H1 (cell line): ENCODE results near the gene STX2. TPM values are rescaled to one million over a fixed set of nuclear protein-coding genes. Genes with fewer than 3 reads are reported as not detected.

ENCODE experiments used
- CTCF ChIA-PET: fragments of 300-600 bp; sonication (Branson Sonifier 250); formaldehyde crosslinking; loops from one replicate; lab custom pipeline; 2021; ENCODE audit not compliant: partially characterized antibody; lab: Charles Lee
- POLR2A ChIA-PET: fragments of 300-600 bp; sonication (Branson Sonifier 250); formaldehyde crosslinking; loops from one replicate; lab custom pipeline; 2021; ENCODE audit warnings: inconsistent platforms; ENCODE audit not compliant: partially characterized antibody; lab: Charles Lee
- DNase-seq, 2 experiments: peaks; one replicate each; pipeline versions ENCODE4 v3.0.0 to v3.0.0-alpha.2; 2010 to 2022; ENCODE audit warnings: low spot score in 2 of 2, low read depth in 1 of 2, mixed read lengths in 1 of 2
- FAIRE-seq: peaks from 2 replicates; lab custom pipeline; 2011; peaks lifted over from hg19 to GRCh38; lab: Jason Lieb, UNC
- H2AFZ ChIP-seq: 2 replicates; pipeline ENCODE4 v1.8.1; 2012; ENCODE audit warnings: low read length, inconsistent platforms
- H2AK5ac ChIP-seq: 2 replicates; pipeline ENCODE4 v1.6.1; 2013; ENCODE audit warnings: low read depth, low read length
- H2BK120ac ChIP-seq: replicated peaks from 2 replicates; pipeline ENCODE3; 2013; ENCODE audit warnings: low read depth, low read length, inconsistent platforms
- H2BK12ac ChIP-seq: 2 replicates; pipeline ENCODE4 v1.6.1; 2013; ENCODE audit warnings: low read depth, low read length
- H2BK15ac ChIP-seq: 2 replicates; pipeline ENCODE4 v1.6.1; 2013; ENCODE audit warnings: low read length
- H2BK20ac ChIP-seq: 2 replicates; pipeline ENCODE4 v1.6.1; 2013; ENCODE audit warnings: low read length
- H2BK5ac ChIP-seq: 2 replicates; pipeline ENCODE4 v1.6.1; 2013; ENCODE audit warnings: low read depth, low read length
- H3K14ac ChIP-seq: 2 replicates; pipeline ENCODE4 v1.6.1; 2013; ENCODE audit warnings: inconsistent platforms; ENCODE audit not compliant: insufficient read length
- H3K18ac ChIP-seq: 2 replicates; pipeline ENCODE4 v1.6.1; 2013; ENCODE audit warnings: low read length; ENCODE audit errors: extremely low read depth
- H3K23ac ChIP-seq: 2 replicates; pipeline ENCODE4 v1.6.1; 2013; ENCODE audit warnings: inconsistent platforms; ENCODE audit not compliant: insufficient read length
- H3K23me2 ChIP-seq: 2 replicates; pipeline ENCODE4 v1.6.1; 2013; ENCODE audit warnings: low read depth, low read length
- H3K27ac ChIP-seq: 2 replicates; pipeline ENCODE4 v1.6.1; 2011; ENCODE audit warnings: low read depth, low read length, inconsistent platforms
- H3K27me3 ChIP-seq, 4 experiments: replicated peaks in 1 of 4; 1 replicate in 1 of 4; 2 replicates in 3 of 4; pipeline versions ENCODE4 v1.6.1 to v1.8.1; 2011 to 2013; ENCODE audit warnings: low read length in 3 of 4, mild to moderate bottlenecking in 3 of 4, inconsistent platforms in 2 of 4, mixed read lengths in 2 of 4, moderate library complexity in 1 of 4; ENCODE audit not compliant: control insufficient read depth in 3 of 4, insufficient read depth in 3 of 4; ENCODE audit errors: extremely low read depth in 1 of 4
- H3K36me3 ChIP-seq, 4 experiments: 2 replicates each; pipeline versions ENCODE4 v1.6.1 to v1.8.1; 2011 to 2013; ENCODE audit warnings: mild to moderate bottlenecking in 4 of 4, low read length in 3 of 4, moderate library complexity in 2 of 4, control low read depth in 1 of 4, inconsistent platforms in 1 of 4; ENCODE audit not compliant: insufficient read depth in 4 of 4, control insufficient read depth in 2 of 4
- H3K4ac ChIP-seq: replicated peaks from 2 replicates; pipeline ENCODE3; 2013; ENCODE audit warnings: low read length, low read depth, mixed read lengths, inconsistent platforms; ENCODE audit not compliant: insufficient read length
- H3K4me1 ChIP-seq, 4 experiments: replicated peaks in 1 of 4; 1 replicate in 1 of 4; 2 replicates in 3 of 4; pipeline versions ENCODE4 v1.6.1 to v1.8.1; 2011 to 2013; ENCODE audit warnings: low read length in 3 of 4, inconsistent platforms in 2 of 4, mixed read lengths in 1 of 4; ENCODE audit not compliant: insufficient read depth in 4 of 4, control insufficient read depth in 3 of 4
- H3K4me2 ChIP-seq, 2 experiments: 2 replicates each; pipeline versions ENCODE4 v1.6.1 to v1.8.1; 2011 to 2013; ENCODE audit warnings: low read depth in 2 of 2, low read length in 2 of 2, control low read depth in 1 of 2, inconsistent platforms in 1 of 2, mild to moderate bottlenecking in 1 of 2; ENCODE audit not compliant: insufficient read depth in 1 of 2
- H3K4me3 ChIP-seq, 4 experiments: fragments of 200-600, 300-600 bp in 1 of 4; sonication (generic), shearing (Covaris generic), sonication (Bioruptor Twin) in 1 of 4; 2 replicates each; pipeline versions ENCODE4 v1.5.1 to v1.8.1; 2011 to 2016; ENCODE audit warnings: low read length in 4 of 4, low read depth in 3 of 4, control low read depth in 2 of 4, inconsistent platforms in 2 of 4, mild to moderate bottlenecking in 2 of 4, mixed read lengths in 1 of 4, moderate library complexity in 1 of 4; ENCODE audit not compliant: insufficient read depth in 2 of 4; ENCODE audit errors: extremely low read depth in 1 of 4
- H3K56ac ChIP-seq: replicated peaks from 2 replicates; pipeline ENCODE3; 2013; ENCODE audit warnings: low read depth, mild to moderate bottlenecking, mixed read lengths, low read length, inconsistent platforms; ENCODE audit not compliant: insufficient read length
- H3K79me1 ChIP-seq: 2 replicates; pipeline ENCODE4 v1.6.1; 2013; ENCODE audit warnings: low read depth, low read length, control low read depth
- H3K79me2 ChIP-seq, 2 experiments: 2 replicates each; pipeline versions ENCODE4 v1.6.1 to v1.8.1; 2012 to 2013; ENCODE audit warnings: low read length in 2 of 2, mild to moderate bottlenecking in 2 of 2, inconsistent platforms in 1 of 2; ENCODE audit not compliant: insufficient read depth in 2 of 2, control insufficient read depth in 1 of 2
- H3K9ac ChIP-seq, 4 experiments: replicated peaks in 1 of 4; 1 replicate in 1 of 4; 2 replicates in 3 of 4; pipeline versions ENCODE4 v1.6.1 to v1.8.1; 2011 to 2013; ENCODE audit warnings: low read depth in 3 of 4, low read length in 3 of 4, control low read depth in 2 of 4, mild to moderate bottlenecking in 2 of 4, moderate library complexity in 2 of 4, inconsistent platforms in 1 of 4; ENCODE audit errors: extremely low read depth in 1 of 4
- H3K9me3 ChIP-seq, 2 experiments: 2 replicates each; pipeline versions ENCODE4 v1.6.1 to v1.8.1; 2012 to 2013; ENCODE audit warnings: mild to moderate bottlenecking in 2 of 2, moderate library complexity in 2 of 2, control low read depth in 1 of 2, inconsistent platforms in 1 of 2, low read depth in 1 of 2, low read length in 1 of 2, mixed read lengths in 1 of 2; ENCODE audit not compliant: insufficient read depth in 2 of 2
- H4K20me1 ChIP-seq, 2 experiments: replicated peaks in 1 of 2; 2 replicates each; pipeline versions ENCODE3 to v1.8.1; 2011 to 2013; ENCODE audit warnings: inconsistent platforms in 2 of 2, low read length in 2 of 2, mild to moderate bottlenecking in 1 of 2; ENCODE audit not compliant: insufficient read depth in 2 of 2, control insufficient read depth in 1 of 2
- H4K5ac ChIP-seq: 2 replicates; pipeline ENCODE4 v1.6.1; 2013; ENCODE audit warnings: low read length, low read depth, mixed read lengths, inconsistent platforms; ENCODE audit not compliant: insufficient read length
- H4K8ac ChIP-seq: 2 replicates; pipeline ENCODE4 v1.8.0; 2013; ENCODE audit warnings: mild to moderate bottlenecking, moderate library complexity, low read length, inconsistent platforms; ENCODE audit not compliant: insufficient read depth; ENCODE audit errors: extremely low read depth
- H4K91ac ChIP-seq: replicated peaks from 2 replicates; pipeline ENCODE3; 2013; ENCODE audit warnings: low read length, mixed read lengths, inconsistent platforms; ENCODE audit not compliant: insufficient read length
- EP300 ChIP-seq, 2 experiments: IDR thresholded peaks; 1 replicate in 1 of 2; 2 replicates in 1 of 2; pipeline ENCODE4 v1.6.1; 2011 to 2012; ENCODE audit warnings: low read depth in 2 of 2, low read length in 2 of 2, mild to moderate bottlenecking in 2 of 2, borderline replicate concordance in 1 of 2, inconsistent platforms in 1 of 2, moderate library complexity in 1 of 2
- FOSL1 ChIP-seq: IDR thresholded peaks from 2 replicates; pipeline ENCODE4 v1.6.1; 2011; ENCODE audit warnings: mild to moderate bottlenecking, low read depth, low read length, moderate library complexity; ENCODE audit not compliant: insufficient read depth
- GABPA ChIP-seq: IDR thresholded peaks from 2 replicates; pipeline ENCODE4 v1.6.1; 2011; ENCODE audit warnings: mild to moderate bottlenecking, low read length, moderate library complexity, borderline replicate concordance; ENCODE audit not compliant: insufficient read depth
- KDM4A ChIP-seq: IDR thresholded peaks from one replicate; pipeline ENCODE4 v1.7.1; 2012; ENCODE audit warnings: low read depth, mild to moderate bottlenecking, moderate library complexity, low read length, inconsistent platforms; ENCODE audit not compliant: severe bottlenecking
- SIRT6 ChIP-seq: IDR thresholded peaks from one replicate; pipeline ENCODE4 v1.7.1; 2012; ENCODE audit warnings: low read length, inconsistent platforms
- WGBS, 2 experiments: shearing (Covaris generic) in 1 of 2; methylation state at CpG; one replicate each; pipeline versions ENCODE4 v1.1.6 to v1.1.7; 2013 to 2015; ENCODE audit warnings: low lambda C conversion rate in 2 of 2, mixed read lengths in 2 of 2, inconsistent platforms in 1 of 2, low coverage in 1 of 2, missing lambda C conversion rate in 1 of 2; ENCODE audit not compliant: insufficient replicate concordance in 2 of 2, insufficient coverage in 1 of 2, insufficient read length in 1 of 2; ENCODE audit errors: extremely low coverage in 1 of 2, missing lambda C conversion rate in 1 of 2; 5-methylcytosine and 5-hydroxymethylcytosine counted together
- polyA plus RNA-seq, 7 experiments: library from polyadenylated mRNA; depleted of rRNA in 3 of 7; stranded (reverse) in 5 of 7; unstranded in 2 of 7; fragments of >200 nt in 5 of 7; fragments of 200-250 nt in 2 of 7; gene quantifications; 1 replicate in 5 of 7; 2 replicates in 1 of 7; 4 replicates in 1 of 7; pipeline versions ENCODE4 v1.2.1 to v1.2.3, GENCODE V29; 2011 to 2013; ENCODE audit warnings: missing spikeins in 2 of 7, mixed read lengths in 2 of 7
- total RNA-seq: library from RNA; stranded (reverse); fragmentation: NEBNext Ultra II Directional; extraction: Animal tissue kit (Norgen Biotek cat#: 25700); gene quantifications from 2 replicates; pipeline ENCODE4 v1.2.1, GENCODE V29; 2021

STX2 gene
- total and polyA plus RNA-seq, 2 of the 8 experiments (the other 6 are each of a cell fraction or from before 2014, with no cell fraction given), result 20.0 to 26.3 TPM

DNA sequence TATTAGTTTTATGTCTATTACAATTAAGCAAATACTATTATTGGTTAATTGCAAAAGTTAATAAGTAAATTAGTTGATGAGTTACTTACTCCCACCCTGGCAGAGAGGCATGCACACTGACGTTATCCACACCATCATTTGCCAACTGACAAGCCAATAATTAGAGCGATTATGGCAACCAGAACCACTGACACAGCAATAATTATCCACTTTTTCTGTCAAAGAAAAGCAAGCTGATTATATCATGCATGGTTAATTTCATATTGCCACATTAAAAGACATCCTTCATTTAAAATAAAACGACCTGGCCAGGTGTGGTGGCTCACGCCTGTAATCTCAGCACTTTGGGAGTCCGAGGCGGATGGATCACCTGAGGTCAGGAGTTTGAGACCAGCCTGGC lies 43.1 kb downstream of the STX2 start:
- H2BK120ac ChIP-seq, result no peak overlapping the region
- peaks cover 0 to 2% (median under 1%) of the 10 kb centered on the region in 4 experiments; a peak in 2 of 7 replicates for H3K4me1 ChIP-seq
- TF ChIP-seq GABPA (no peak), KDM4A (no peak), FOSL1 (no peak), SIRT6 (no peak), EP300 (IDR thresholded peaks at IDR 0.05; ENCODE audit: borderline replicate concordance in 1 of 2, low read depth in 2 of 2, low read length in 2 of 2) (no peak)
- no peak overlapping the region for H3K18ac ChIP-seq
- H2AK5ac ChIP-seq, result no peak overlapping the region
- ChIA-PET POLR2A (no interaction called here), CTCF (interaction anchor here (1.1 to 2.0 kb wide), 4 partner anchors 12 to 33 kb away, joined by 3 to 5 read pairs (median 4); no protein-coding TSS in a partner anchor)
- H3K9me3 ChIP-seq, result no peaks in the 10 kb centered on the region
- no peak overlapping the region for H4K91ac ChIP-seq
- H3K27me3 ChIP-seq, result no peaks in the 10 kb centered on the region
- no peak overlapping the region for H2BK20ac ChIP-seq
- WGBS, 2 experiments, result 78% methylated on average over 5 of the region's 6 CpGs; no CpG with 5 or more reads in 1 of the 2 experiments
- H3K79me2 ChIP-seq, result no peaks in the 10 kb centered on the region
- no peak overlapping the region for H4K5ac ChIP-seq
- H3K56ac ChIP-seq, result no peak overlapping the region
- H2BK12ac ChIP-seq, result no peak overlapping the region
- FAIRE-seq (no peak), DNase-seq (no peak)
- no peak overlapping the region for H4K8ac ChIP-seq
- no peak overlapping the region for H3K4ac ChIP-seq
- no peaks in the 10 kb centered on the region for H3K79me1 ChIP-seq
- no peak overlapping the region for H3K4me3 ChIP-seq
- H4K20me1 ChIP-seq, result peaks cover 0 to 5% of the 10 kb centered on the region in 2 experiments
- no peak overlapping the region for H2BK15ac ChIP-seq
- H3K14ac ChIP-seq, result no peak overlapping the region
- H3K36me3 ChIP-seq, result peaks cover 0 to 29% (median 16%) of the 10 kb centered on the region in 4 experiments; a peak in 6 of 8 replicates
- no peak overlapping the region for H3K23ac ChIP-seq
- H3K23me2 ChIP-seq, result no peaks in the 10 kb centered on the region
- H3K4me2 ChIP-seq, result no peak overlapping the region
- H3K9ac ChIP-seq, result no peak overlapping the region
- no peak overlapping the region for H2BK5ac ChIP-seq
- H3K27ac ChIP-seq, result no peak overlapping the region
- no peak overlapping the region for H2AFZ ChIP-seq
